Transverse colon (tissue), 4 donors: ENCODE measurements around the gene ITPR2. TPM values are rescaled to one million over a fixed set of nuclear protein-coding genes. Genes with fewer than 3 reads are reported as not detected.

Source experiments
- DNase-seq: peaks from one replicate; pipeline ENCODE4 v3.0.0-alpha.2; 2019
- H3K27ac ChIP-seq, 4 donors: fragments of 200-600 bp; sonication (generic); 2 replicates each; pipeline ENCODE4 v1.5.1; 2016 to 2018; ENCODE audit warnings: inconsistent platforms in 4 of 4
- H3K27me3 ChIP-seq: fragments of 200-600 bp; sonication (generic); 2 replicates; pipeline ENCODE4 v1.5.1; 2017; ENCODE audit warnings: inconsistent platforms
- H3K36me3 ChIP-seq, 4 donors: fragments of 200-600 bp; sonication (generic); 2 replicates each; pipeline ENCODE4 v1.5.1; 2017 to 2019; ENCODE audit warnings: inconsistent platforms in 4 of 4
- H3K4me1 ChIP-seq, 4 donors: fragments of 200-600 bp; sonication (generic); 2 replicates each; pipeline ENCODE4 v1.5.1; 2017 to 2020; ENCODE audit warnings: inconsistent platforms in 4 of 4
- H3K4me3 ChIP-seq, 4 donors: fragments of 200-600 bp; sonication (generic); 1 replicate in 1 of 4; 2 replicates in 3 of 4; pipeline versions ENCODE4 v1.5.1 to v1.6.1; 2017 to 2019; ENCODE audit warnings: inconsistent platforms in 4 of 4
- H3K9me3 ChIP-seq, 2 donors: fragments of 200-600 bp; sonication (generic); 2 replicates each; pipeline ENCODE4 v1.5.1; 2017 to 2019; ENCODE audit warnings: inconsistent platforms in 2 of 2
- EP300 ChIP-seq: sonication (generic); formaldehyde crosslinking; IDR thresholded peaks from one replicate; pipeline ENCODE4 v1.6.1; 2017; ENCODE audit warnings: antibody characterized with exemption, low read depth
- POLR2A ChIP-seq: fragments of 450-650 bp; IDR thresholded peaks from one replicate; pipeline ENCODE4 v1.6.1; 2016; ENCODE audit warnings: antibody characterized with exemption, mild to moderate bottlenecking, moderate library complexity
- POLR2AphosphoS5 ChIP-seq, 3 donors: sonication (generic); formaldehyde crosslinking; IDR thresholded peaks; one replicate each; pipeline ENCODE4 v1.6.1; 2016; ENCODE audit warnings: antibody characterized with exemption in 3 of 3
- WGBS, 2 donors: methylation state at CpG; one replicate each; pipeline ENCODE4 v1.1.5; 2018; ENCODE audit warnings: low coverage in 1 of 2; 5-methylcytosine and 5-hydroxymethylcytosine counted together
- in situ Hi-C, 4 donors: fragments of 200-750 bp; cut with MboI; loops; one replicate each; pipeline versions ENCODE4 v1.15.0 to v1.15.1; 2017; ENCODE audit warnings: low sequenced_read_pairs in 3 of 4, low pct_ligation_motif_present in 1 of 4, low pct_unique_long_range_greater_than_20kb in 1 of 4
- intact Hi-C: fragments of 100-400 bp; cut with DNase I; formaldehyde crosslinking; loops from one replicate; pipeline ENCODE4 v1.15.1; 2023; ENCODE audit warnings: low total_unique reads
- total RNA-seq, 4 donors: library from RNA; depleted of rRNA; stranded (reverse); fragments of >200 nt; gene quantifications; one replicate each; pipeline ENCODE4 v1.1.0, GENCODE V29; 2016
- TF ChIP-seq, protein P1 (sequence below), 5 experiments: fragments of 200-600 bp in 3 of 5; fragments of 450-650 bp in 2 of 5; sonication (generic) in 3 of 5; IDR thresholded peaks; 1 replicate in 2 of 5; 2 replicates in 3 of 5; pipeline ENCODE4 v1.5.1; 2016 to 2017; ENCODE audit warnings: antibody characterized with exemption in 5 of 5, inconsistent platforms in 3 of 5, mild to moderate bottlenecking in 2 of 5, moderate library complexity in 1 of 5

ITPR2 gene
- total RNA-seq, 4 donors from 2014 or later = 29.8 to 60.5 (median 41.2) TPM

- no peaks in the 10 kb centered on the region for H3K27me3 ChIP-seq
- DNase-seq = no peak
- no peak overlapping the region for H3K4me3 ChIP-seq
- no peak for TF ChIP-seq POLR2AphosphoS5 (IDR thresholded peaks at IDR 0.05)
- TF ChIP-seq POLR2A = no peak
- TF ChIP-seq, protein P1, sequence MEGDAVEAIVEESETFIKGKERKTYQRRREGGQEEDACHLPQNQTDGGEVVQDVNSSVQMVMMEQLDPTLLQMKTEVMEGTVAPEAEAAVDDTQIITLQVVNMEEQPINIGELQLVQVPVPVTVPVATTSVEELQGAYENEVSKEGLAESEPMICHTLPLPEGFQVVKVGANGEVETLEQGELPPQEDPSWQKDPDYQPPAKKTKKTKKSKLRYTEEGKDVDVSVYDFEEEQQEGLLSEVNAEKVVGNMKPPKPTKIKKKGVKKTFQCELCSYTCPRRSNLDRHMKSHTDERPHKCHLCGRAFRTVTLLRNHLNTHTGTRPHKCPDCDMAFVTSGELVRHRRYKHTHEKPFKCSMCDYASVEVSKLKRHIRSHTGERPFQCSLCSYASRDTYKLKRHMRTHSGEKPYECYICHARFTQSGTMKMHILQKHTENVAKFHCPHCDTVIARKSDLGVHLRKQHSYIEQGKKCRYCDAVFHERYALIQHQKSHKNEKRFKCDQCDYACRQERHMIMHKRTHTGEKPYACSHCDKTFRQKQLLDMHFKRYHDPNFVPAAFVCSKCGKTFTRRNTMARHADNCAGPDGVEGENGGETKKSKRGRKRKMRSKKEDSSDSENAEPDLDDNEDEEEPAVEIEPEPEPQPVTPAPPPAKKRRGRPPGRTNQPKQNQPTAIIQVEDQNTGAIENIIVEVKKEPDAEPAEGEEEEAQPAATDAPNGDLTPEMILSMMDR (IDR thresholded peaks at IDR 0.05) = no peak
- no peak for TF ChIP-seq EP300
- intact Hi-C loops = no loop called here
- no peak overlapping the region for H3K27ac ChIP-seq
- in situ Hi-C loops = no loop called here
- H3K9me3 ChIP-seq = no peaks in the 10 kb centered on the region
- 88 to 94% methylated on average over 2 of the region's 2 CpGs for WGBS, 2 donors
- peaks cover 0 to 6% (median 1%) of the 10 kb centered on the region in 4 donors for H3K4me1 ChIP-seq
- no peaks in the 10 kb centered on the region for H3K36me3 ChIP-seq
Observed at GRCh38 chr12:26818636-26819035, 14.4 kb downstream of the ITPR2 start.

- H3K4me1 ChIP-seq = peaks cover 0 to 6% (median 1%) of the 10 kb centered on the region in 4 donors
- in situ Hi-C loops = no loop called here
Observed at GRCh38 chr12:26818201-26818600, 14.8 kb downstream of the ITPR2 start.

DNA sequence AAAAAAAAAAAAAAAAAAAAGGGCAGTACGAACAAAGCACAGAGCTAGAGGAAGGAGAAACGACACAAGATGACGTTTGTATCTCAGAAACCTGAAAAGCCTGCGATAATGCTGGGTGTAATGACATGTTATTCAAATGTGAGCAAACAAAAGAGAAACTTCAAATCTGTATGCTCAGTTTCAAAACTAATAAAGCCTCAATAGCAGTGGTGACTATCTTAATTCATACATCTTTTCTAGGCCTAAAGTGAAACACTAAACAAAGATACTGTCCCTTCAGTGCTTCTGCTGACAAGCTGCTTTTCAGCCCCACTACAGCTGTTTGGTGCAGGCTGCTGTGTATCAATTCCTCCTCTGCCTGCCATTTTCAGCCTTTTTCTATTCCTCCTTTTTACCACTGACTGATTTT, 15.8 kb downstream of the ITPR2 start:
- H3K27me3 ChIP-seq = no peaks in the 10 kb centered on the region
- TF ChIP-seq, protein P1 (IDR thresholded peaks at IDR 0.05) = no peak
- TF ChIP-seq EP300 (no peak), POLR2A (no peak)
- in situ Hi-C loops = no loop called here
- intact Hi-C loops = no loop called here
- H3K36me3 ChIP-seq = no peaks in the 10 kb centered on the region
- WGBS, 2 donors = 70% methylated on average over 4 of the region's 4 CpGs
- H3K4me3 ChIP-seq = no peak overlapping the region
- H3K9me3 ChIP-seq = no peaks in the 10 kb centered on the region
- H3K27ac ChIP-seq = peak overlapping the region in 2 of 4 donors; percentile 31 to 36
- DNase-seq = no peak
- peaks cover 0 to 6% (median 1%) of the 10 kb centered on the region in 4 donors for H3K4me1 ChIP-seq

More at GRCh38 chr12:26818201-26818600, 14.8 kb downstream of the ITPR2 start:
- intact Hi-C loops = no loop called here
- Histone ChIP-seq H3K27ac (no peak overlapping the region), H3K27me3 (no peaks in the 10 kb centered on the region), H3K9me3 (no peaks in the 10 kb centered on the region), H3K36me3 (no peaks in the 10 kb centered on the region), H3K4me3 (no peak overlapping the region)
- 93 to 94% methylated on average over 2 to 3 of the region's 3 CpGs for WGBS, 2 donors
- DNase-seq = no peak
- TF ChIP-seq POLR2A = no peak
- TF ChIP-seq EP300 = no peak
- TF ChIP-seq, protein P1 (IDR thresholded peaks at IDR 0.05) = no peak
- TF ChIP-seq POLR2AphosphoS5 (IDR thresholded peaks at IDR 0.05) = no peak

DNA sequence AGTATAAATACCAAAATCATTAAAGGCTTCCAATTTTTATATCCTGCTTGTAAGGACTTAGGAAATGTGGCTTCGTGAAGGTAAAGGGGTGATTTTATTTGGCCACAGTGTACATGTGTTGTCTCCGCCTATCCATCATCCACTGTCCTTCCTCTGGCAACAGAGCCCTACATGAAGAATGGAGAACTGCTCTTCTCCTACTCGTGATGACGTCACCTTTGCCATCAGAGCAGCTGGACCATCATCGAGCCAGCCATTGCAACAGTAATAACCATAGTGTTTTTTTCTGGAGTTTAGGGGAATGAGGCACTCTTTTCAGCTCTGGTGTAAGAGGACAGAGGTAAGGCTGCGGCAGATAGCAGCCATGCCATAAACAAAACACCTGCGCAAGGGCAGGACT, 19.2 kb downstream of the ITPR2 start:
- intact Hi-C loops (no loop called here), in situ Hi-C loops (no loop called here)
- H3K27me3 ChIP-seq = no peaks in the 10 kb centered on the region
- H3K4me1 ChIP-seq = peaks cover 0 to 18% (median 9%) of the 10 kb centered on the region in 4 donors
- TF ChIP-seq, protein P1 (IDR thresholded peaks at IDR 0.05) = no peak
- no peak for TF ChIP-seq POLR2AphosphoS5 (IDR thresholded peaks at IDR 0.05)
- TF ChIP-seq POLR2A = no peak
- TF ChIP-seq EP300 = no peak
- no peak for DNase-seq
- H3K4me3 ChIP-seq = no peak overlapping the region
- WGBS, 2 donors = 88% methylated on average over 7 of the region's 7 CpGs; no CpG with 5 or more reads in 1 of the 2 donors
- H3K9me3 ChIP-seq = no peaks in the 10 kb centered on the region
- H3K27ac ChIP-seq = no peak overlapping the region
- no peaks in the 10 kb centered on the region for H3K36me3 ChIP-seq
